ENCODE data around the gene NHLRC4.
A peak's percentile ranks its signal among the peaks of the same experiment; 100 is the strongest.

- TF ChIP-seq, protein P1, sequence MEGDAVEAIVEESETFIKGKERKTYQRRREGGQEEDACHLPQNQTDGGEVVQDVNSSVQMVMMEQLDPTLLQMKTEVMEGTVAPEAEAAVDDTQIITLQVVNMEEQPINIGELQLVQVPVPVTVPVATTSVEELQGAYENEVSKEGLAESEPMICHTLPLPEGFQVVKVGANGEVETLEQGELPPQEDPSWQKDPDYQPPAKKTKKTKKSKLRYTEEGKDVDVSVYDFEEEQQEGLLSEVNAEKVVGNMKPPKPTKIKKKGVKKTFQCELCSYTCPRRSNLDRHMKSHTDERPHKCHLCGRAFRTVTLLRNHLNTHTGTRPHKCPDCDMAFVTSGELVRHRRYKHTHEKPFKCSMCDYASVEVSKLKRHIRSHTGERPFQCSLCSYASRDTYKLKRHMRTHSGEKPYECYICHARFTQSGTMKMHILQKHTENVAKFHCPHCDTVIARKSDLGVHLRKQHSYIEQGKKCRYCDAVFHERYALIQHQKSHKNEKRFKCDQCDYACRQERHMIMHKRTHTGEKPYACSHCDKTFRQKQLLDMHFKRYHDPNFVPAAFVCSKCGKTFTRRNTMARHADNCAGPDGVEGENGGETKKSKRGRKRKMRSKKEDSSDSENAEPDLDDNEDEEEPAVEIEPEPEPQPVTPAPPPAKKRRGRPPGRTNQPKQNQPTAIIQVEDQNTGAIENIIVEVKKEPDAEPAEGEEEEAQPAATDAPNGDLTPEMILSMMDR (IDR thresholded peaks at IDR 0.05), result no peak
- TF ChIP-seq SIN3A (IDR thresholded peaks at IDR 0.05; ENCODE audit: borderline replicate concordance, insufficient read depth, low read depth, low read length) (no peak), POLR2AphosphoS5 (IDR thresholded peaks at IDR 0.05; ENCODE audit: low read depth, low read length) (0 out of 2 replicates have a peak, but pooled peaks have one; percentile 29)
- TF ChIP-seq, protein P2, sequence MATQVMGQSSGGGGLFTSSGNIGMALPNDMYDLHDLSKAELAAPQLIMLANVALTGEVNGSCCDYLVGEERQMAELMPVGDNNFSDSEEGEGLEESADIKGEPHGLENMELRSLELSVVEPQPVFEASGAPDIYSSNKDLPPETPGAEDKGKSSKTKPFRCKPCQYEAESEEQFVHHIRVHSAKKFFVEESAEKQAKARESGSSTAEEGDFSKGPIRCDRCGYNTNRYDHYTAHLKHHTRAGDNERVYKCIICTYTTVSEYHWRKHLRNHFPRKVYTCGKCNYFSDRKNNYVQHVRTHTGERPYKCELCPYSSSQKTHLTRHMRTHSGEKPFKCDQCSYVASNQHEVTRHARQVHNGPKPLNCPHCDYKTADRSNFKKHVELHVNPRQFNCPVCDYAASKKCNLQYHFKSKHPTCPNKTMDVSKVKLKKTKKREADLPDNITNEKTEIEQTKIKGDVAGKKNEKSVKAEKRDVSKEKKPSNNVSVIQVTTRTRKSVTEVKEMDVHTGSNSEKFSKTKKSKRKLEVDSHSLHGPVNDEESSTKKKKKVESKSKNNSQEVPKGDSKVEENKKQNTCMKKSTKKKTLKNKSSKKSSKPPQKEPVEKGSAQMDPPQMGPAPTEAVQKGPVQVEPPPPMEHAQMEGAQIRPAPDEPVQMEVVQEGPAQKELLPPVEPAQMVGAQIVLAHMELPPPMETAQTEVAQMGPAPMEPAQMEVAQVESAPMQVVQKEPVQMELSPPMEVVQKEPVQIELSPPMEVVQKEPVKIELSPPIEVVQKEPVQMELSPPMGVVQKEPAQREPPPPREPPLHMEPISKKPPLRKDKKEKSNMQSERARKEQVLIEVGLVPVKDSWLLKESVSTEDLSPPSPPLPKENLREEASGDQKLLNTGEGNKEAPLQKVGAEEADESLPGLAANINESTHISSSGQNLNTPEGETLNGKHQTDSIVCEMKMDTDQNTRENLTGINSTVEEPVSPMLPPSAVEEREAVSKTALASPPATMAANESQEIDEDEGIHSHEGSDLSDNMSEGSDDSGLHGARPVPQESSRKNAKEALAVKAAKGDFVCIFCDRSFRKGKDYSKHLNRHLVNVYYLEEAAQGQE (IDR thresholded peaks at IDR 0.05; ENCODE audit: insufficient read depth in 1 of 2, low read depth in 2 of 2, low read length in 1 of 2), result no peak
These were observed 1.1 kb upstream of the NHLRC4 start for GRCh38 chr16:565419-566330.
